DMS153 (cell line): ENCODE results near the gene CALY.
"Not testable (repeated sequence)": the region's sequence is repeated elsewhere in the genome, so short reads cannot be mapped to it uniquely, and the experiment has no call there.

ENCODE experiments used
- DNase-seq: peaks from one replicate; lab custom pipeline; 2025; lab: John Stamatoyannopoulos, UW

CALY gene

GRCh38 chr10:133329491-133330202, 7.0 kb downstream of the CALY start:
- DNase-seq = peak; percentile 79

- DNase-seq = no peak
These were observed 8.0 kb downstream of the CALY start for GRCh38 chr10:133328358-133329343.

DNA sequence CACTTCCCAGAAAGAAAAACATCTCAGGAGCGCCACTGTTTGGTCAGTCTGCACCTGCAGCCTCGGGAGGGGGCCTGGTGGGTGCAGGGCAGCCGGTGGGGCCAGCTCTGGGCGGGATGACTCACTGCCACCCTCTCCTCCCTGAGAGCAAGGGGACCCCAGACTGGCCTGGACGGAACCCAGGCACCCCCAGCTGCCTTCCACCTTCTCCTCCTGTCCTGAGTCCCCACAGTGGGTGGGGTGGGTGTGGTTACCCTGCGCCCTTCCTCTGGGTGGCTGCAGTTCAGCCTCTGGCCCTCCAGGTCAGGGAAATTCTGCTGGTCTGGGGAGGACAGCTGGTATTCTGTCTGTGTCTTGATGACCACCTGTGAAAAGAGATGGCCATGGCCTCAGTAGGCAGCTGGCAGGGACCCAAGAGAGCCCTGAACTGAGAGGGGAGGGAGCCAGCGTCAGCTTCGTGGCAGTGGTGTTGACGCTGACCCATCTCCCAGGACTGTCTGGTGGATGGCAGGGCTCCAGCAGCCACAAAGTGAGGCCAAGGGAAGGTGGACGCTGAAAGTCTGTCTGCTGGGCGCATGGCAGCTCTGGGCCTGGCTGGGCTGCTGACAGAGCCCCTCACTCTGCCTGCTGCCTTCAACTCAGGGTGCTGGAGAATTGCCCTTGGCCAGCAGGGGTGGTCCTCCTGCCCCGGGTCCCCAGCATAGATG, 8.9 kb downstream of the CALY start:
- no peak for DNase-seq

DNA sequence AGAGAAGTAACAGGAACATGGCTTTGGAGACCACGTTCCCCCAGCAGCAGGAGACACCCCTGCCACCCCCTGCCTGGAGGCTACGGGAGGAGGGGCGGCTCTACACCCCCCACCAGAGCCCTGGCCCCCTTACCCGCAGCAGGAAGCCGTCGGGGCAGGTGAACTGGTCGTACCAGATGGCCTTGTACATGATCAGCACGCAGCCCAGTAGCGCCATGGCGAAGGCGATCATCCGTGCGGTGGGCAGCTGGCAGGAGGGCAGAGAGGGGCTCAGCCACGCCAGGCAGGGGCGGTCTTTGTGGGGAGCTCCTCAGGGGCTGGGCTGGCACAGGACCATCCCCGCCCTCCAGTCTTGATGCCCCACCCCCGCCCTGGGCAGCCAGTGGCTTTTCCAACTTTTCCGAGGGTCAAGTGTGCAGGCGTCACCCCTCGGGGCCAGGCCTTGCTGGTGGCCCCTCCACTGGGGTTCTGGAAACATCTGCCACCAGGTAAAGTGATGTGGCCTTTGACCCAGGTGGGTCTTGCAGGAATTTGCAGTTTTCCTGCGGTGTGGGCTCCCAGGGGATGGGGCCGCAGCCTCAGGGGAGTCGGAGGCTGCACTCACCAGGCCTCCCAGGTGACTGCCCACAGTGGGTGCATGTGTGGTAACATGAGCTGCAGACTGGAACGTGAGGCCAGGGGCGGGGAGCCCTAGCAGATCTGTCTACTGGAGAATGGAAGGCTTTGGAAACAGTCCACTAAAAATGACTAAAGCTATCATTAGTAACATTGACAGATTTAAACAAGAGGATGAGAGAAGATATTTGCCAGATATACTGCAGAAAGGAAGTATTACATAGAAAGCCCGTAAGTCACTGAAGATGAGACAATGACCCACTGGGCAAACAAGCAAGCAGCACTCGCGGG, 9.7 kb downstream of the CALY start:
- no peak for DNase-seq

DNA sequence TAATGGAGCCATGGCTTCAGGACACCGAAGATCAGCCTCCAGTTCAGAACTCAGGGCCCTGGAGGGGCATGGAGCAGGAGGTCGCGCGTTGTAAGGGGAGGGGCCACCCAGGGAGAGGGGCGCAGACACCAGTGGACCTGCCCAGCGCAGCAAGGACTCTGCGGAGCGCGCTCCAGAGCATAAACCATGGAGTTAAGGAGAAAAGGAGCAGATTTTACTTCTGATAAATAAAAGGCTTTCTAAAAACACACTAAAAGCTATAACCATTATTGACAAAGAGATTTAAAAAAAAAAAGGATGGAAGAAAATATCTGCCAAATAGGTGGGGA, 10.5 kb downstream of the CALY start:
- DNase-seq = no peak

DNA sequence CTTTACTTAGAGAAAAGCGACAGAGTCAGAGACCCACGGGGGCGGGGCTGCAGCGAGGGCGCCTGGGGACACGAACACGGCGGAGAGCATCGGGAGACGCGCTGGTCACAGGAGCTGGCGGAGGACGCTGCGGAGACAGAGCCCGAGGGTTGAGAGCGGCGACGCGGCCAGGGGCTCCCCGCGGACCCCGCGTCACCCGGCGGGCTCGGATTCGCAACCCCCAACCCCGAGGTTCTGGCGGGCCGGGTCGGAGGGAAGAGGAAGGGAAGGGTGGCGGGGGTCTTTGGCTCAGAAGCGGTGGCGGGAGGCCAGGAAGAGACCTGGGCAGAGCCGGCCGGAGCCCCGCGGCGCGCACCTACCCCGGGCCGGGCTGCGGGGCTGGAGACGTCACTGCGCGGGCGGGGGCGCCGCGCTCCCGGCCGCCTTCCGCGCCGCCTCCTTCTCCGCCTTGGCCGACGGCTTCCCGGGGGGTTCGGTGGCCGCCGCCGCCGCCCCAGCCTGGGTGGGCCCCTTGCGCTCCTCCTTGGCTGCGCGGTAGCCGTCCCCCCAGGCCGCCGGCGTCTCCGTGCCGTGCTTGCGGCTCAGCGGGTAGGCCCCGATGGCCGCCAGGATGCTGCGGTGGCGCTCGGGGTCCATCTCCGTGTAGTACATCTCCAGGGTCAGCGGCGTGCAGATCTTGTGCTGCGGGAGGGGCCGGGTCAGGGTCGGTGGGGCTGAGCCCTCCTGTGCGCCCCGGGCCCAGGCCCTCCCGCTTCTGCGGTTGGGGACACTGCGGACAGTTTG, 11.1 kb downstream of the CALY start:
- no peak for DNase-seq

GRCh38 chr10:133324857-133325260, 11.8 kb downstream of the CALY start:
- no peak for DNase-seq

DNA sequence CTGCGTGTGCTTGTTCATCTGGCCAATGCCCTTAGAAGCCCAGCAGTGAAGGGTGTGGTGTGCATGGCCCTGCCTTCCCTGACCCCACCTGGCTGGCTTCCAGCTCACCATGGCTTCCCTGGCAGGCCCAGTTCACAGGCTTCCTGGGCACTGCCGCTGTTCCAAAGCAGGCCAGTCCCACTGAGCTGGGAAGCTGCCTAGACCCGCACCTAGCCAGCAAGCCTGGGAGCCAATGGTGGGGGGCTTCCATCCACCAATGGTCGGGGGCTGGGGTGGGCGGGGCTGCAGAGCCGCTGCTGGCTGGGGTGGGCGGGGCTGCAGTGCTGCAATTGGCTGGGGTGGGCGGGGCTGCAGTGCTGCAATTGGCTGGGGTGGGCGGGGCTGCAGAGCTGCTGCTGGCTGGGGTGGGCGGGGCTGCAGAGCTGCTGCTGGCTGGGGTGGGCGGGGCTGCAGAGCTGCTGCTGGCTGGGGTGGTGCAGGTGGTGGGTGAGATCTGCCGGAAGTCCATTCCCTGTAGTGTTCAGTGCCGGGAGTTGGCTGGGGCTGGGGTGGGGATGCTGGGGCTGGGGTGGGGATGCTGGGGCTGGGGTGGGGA, 12.4 kb downstream of the CALY start:
- DNase-seq = peak; percentile 82

- DNase-seq = not testable (repeated sequence)
These were observed 14.5 kb downstream of the CALY start for GRCh38 chr10:133322064-133322709.

- not testable (repeated sequence) for DNase-seq
These were observed 15.8 kb downstream of the CALY start for GRCh38 chr10:133320852-133321422.

GRCh38 chr10:133318494-133319127, 18.1 kb downstream of the CALY start:
- DNase-seq = peak; percentile 61

GRCh38 chr10:133316732-133317131, 20.0 kb downstream of the CALY start:
- no peak for DNase-seq

DNA sequence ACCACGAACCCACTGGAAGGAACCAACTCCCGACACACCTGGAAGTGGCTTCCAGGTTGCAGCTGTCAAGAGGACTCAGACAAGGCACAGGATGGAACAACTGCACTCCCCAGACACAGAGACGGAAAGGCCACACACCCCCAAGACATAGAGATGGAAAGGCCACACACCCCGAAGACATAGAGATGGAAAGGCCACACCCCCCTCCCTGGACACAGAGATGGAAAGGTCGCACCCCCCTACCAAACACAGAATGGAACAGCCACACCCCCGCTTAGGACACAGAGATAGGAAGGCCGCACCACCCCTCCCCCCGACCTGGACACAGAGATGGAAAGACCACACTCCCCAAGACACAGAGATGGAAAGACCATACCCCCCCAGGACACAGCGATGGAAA, 20.4 kb downstream of the CALY start:
- DNase-seq = no peak

GRCh38 chr10:133315847-133316246, 20.8 kb downstream of the CALY start:
- no peak for DNase-seq

- DNase-seq = no peak
These were observed 21.8 kb downstream of the CALY start for GRCh38 chr10:133314911-133315310.

- DNase-seq = no peak
These were observed 23.5 kb downstream of the CALY start for GRCh38 chr10:133313192-133313591.

DNA sequence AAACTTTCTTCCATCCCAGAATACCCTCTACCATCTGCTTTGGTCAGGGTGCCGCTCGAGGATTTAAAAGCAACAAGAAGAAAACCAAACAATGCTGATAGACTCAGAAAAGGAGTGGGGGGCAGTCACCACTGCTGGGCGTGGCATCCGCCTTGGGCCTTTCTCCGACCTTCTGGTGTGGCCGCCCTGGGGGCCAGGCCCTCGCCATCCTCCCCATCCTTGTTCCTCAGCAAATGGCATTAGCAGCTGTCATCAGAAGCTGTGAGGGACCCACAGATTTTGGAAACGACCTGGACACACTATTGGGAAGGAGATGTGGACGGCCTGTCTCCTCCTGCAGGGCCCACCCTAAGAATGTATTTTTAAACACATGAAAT, 23.9 kb downstream of the CALY start:
- DNase-seq = no peak

DNA sequence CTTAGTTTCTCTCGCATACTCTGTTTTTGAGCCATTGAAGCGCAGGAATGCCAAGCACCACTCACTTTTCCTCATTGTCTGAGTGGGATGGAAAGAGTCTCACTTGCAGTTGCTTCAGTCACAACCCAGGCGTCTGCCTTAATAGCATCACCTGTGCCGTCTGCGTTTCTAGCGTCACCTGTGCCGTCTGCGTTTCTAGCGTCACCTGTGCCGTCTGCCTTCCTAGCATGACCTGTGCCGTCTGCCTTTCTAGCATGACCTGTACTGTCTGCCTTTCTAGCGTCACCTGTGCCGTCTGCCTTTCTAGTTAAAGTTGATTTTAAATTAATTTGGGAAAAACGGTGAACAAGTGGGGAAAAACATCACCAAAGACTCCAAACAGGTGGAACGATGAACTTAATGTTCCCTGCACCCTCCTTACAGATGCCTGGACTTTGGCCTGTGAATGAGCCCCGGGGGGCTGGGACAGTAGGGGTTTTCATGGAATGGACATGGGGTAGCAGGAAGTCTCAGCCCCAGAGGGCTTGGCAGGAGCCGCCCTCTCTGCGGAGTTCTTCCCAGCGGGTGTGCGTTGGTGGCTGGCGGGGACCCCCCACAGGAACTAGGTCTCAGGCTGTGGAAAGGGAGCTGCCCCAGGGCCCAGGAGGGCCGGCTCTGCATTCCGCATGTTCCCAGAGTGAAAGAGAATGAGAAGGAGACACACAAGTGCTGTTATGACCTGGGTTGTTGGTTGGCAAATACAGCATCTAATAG, 24.5 kb downstream of the CALY start:
- no peak for DNase-seq
